T1000 (cell line): ENCODE data around the gene LIN7A.
"Not testable (repeated sequence)": the region's sequence is repeated elsewhere in the genome, so short reads cannot be mapped to it uniquely, and the experiment has no call there.

Experiments used
- DNase-seq: peaks from one replicate; lab custom pipeline; 2025; ENCODE audit warnings: mixed read lengths; lab: John Stamatoyannopoulos, UW

LIN7A gene

DNA sequence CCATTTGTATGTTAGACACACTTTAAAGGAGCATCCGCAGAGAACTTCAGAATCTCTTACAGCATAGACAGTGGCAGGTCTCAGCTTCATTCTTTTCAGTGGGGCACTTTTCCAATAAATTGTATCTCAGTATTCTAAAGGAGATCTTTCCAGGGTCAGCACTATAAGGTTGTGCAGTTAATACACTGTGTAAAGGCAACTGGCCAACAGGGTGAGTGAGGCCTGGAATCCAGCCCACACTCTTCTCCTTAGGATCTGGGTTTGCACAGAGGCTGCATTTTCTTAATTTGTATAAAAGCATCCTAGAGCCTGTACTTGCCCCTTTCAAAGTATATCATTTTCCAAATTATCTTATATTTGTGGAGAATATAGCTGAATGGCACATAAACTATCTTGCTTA, 126.9 kb downstream of the LIN7A start:
- no peak for DNase-seq

DNA sequence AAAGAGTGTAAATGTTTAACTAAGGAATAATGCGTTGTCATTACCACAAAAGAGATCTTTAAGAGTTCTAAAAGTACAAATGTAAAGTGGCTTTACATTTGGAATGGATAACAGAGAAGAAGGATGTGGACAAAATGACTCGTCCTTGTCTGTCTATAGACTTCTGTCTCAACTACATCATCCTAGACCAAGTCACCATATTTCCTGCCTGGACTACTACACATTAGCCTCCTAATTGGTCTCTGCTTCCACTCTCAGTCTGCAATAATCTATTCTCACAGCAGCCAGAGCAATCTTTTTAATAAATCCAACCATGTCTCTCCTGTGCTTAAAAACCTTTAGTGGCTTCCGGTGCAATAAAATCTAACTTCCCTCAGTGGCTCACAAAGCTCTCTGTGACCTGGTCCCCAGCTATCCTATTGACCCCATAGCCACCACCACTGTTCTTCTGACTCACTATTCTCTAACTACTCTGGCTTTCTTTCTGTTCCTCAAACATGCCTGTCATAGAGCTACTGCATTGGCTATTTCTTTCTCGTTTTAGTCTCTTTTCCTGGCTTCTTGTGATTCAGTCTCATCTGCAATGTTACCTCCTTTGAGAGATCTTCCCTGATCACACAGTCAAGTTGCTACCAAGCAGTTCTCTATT, 130.0 kb downstream of the LIN7A start:
- DNase-seq = no peak

- DNase-seq = no peak
Measured at GRCh38 chr12:80805106-80805505, 132.6 kb downstream of the LIN7A start.

GRCh38 chr12:80802652-80803400, 134.9 kb downstream of the LIN7A start:
- DNase-seq = no peak

GRCh38 chr12:80798281-80798680, 139.5 kb downstream of the LIN7A start:
- no peak for DNase-seq

DNA sequence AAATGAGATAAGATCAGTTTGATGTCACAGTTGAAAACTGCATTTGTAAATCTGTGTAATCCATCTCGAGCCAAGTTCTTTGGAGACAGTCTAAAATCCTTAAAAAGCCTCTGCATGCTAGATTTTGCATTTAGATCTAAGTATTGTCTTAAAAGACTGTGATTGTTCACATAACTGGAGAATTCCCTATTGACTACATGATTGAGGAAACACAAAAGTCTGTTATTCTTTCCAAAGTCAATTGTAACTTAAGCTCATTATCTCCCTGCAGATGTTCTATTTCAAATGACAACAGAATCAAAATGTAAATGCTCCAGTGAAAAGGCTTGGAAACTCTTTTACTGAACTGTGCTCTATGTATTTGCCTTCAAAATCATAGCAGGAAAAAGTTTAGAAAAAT, 143.2 kb downstream of the LIN7A start:
- no peak for DNase-seq

GRCh38 chr12:80792861-80793260, 144.9 kb downstream of the LIN7A start:
- no peak for DNase-seq

GRCh38 chr12:80791863-80792262, 145.9 kb downstream of the LIN7A start:
- no peak for DNase-seq

- DNase-seq = not testable (repeated sequence)
Measured at GRCh38 chr12:80788407-80788806, 149.3 kb downstream of the LIN7A start.

- not testable (repeated sequence) for DNase-seq
Measured at GRCh38 chr12:80782963-80783470, 154.7 kb downstream of the LIN7A start.

DNA sequence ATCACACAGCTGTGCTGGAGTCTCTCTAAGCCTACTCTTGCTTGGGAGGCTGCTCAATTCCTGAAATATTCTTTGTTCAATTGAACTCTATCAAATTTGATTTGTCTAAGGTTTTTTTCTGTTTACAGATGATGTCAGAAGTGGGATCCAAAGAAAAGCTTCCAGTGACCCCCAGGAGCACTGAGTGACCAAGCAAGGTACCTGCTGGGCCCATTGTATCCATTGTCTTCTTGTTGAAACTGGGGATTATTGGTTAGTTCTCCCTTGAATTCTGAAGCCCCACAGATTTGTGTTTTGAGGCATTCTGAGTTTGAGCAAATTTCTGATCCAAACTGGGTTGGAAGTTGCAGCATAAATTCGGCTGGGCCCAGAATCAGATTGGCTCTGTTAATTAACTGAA, 156.4 kb downstream of the LIN7A start:
- DNase-seq = no peak

DNA sequence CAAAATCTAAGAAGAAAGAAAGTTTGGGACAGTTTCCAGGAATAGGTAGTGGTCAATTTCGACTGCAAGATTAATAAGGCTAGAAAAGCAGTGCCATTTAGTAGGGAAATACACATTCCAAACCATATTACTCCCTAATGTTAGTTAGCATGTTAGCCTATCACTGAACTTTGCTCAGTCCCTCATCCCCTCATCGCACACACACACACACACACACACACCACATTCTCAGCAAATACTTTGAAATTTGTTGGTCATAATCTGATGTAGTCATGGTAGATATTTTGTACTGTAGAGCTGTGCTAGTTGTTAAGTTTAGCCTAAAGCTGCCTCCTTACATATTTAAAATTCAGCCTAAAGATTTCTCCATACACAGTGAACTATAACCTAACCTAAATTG, 157.0 kb downstream of the LIN7A start:
- no peak for DNase-seq

GRCh38 chr12:80778005-80778541, 159.7 kb downstream of the LIN7A start:
- DNase-seq = peak; percentile 67

DNA sequence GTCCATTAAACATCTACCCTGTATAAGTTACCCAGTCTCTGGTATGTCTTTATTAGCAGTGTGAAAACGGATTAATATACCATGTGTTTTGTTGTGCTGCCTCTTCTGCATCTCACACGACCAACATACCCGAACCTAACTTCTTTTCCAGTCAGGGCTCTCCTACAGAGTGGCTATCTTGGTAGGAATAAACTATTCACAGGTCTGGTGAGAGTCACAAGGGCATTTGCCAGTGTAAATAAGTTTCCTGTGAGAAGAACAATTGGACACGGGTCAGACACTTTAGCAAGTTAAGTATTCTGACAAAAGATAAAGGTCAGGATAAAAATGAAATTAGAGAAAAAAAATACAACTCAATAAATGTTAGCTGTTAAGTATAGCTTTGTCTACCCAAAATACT, 160.1 kb downstream of the LIN7A start:
- no peak for DNase-seq

- no peak for DNase-seq
Measured at GRCh38 chr12:80776706-80777105, 161.0 kb downstream of the LIN7A start.

- no peak for DNase-seq
Measured at GRCh38 chr12:80770958-80771357, 166.8 kb downstream of the LIN7A start.

- DNase-seq = no peak
Measured at GRCh38 chr12:80769553-80770140, 168.1 kb downstream of the LIN7A start.

DNA sequence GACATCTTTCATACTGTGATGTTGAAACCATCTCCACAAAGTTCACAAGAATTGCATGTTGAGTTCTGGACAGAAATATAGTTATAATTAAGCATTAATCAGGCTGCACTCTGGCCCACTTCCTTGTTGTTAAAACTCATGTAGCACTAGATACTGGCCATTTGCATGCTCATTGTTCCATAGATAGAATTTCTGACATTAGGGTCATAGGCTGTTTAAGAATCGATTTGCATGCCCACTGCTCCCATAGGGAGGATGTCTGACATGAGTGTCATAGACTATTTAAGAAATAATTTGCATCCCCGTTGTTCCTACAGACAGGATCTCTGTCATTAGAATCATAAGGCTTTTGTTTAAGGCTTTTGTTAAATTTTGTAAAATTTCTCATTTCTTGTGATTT, 170.8 kb downstream of the LIN7A start:
- DNase-seq = no peak

DNA sequence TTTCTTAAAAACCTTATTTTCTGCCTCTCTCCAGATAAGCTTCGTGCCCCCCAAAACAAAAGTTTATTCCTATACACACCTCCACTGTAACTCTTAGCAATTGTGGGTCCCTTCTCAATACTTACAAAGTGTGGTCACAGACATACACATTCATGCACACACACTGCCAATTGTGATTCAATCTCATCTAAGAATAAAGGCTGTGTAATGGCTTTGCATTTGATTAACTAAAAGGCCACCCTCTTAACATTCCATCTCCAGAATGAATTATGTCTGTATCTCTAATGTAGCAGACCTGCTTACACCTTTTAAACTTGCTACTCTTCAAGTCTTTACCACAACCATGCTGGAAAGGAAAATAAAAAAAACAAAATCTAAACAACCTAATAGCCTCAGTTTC, 171.5 kb downstream of the LIN7A start:
- DNase-seq = no peak

DNA sequence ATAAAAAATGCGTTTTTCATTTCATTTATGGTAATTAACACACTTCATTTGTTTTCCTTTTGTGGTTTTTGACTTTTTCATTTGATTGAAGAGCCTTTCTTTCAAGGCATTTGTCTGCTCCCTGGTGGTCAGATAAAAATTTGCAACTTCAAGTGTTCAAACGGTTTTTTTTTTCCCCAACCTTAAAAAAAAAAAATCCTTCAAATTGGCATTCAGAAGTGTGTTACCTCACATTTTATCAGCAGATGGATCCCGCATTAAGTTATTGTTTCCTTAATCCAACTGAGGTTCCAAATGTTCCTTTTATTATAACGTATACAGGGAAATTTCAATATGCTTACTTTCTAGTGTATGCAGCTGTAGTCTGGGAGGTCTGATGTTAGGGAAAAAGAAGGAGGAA, 173.9 kb downstream of the LIN7A start:
- no peak for DNase-seq

DNA sequence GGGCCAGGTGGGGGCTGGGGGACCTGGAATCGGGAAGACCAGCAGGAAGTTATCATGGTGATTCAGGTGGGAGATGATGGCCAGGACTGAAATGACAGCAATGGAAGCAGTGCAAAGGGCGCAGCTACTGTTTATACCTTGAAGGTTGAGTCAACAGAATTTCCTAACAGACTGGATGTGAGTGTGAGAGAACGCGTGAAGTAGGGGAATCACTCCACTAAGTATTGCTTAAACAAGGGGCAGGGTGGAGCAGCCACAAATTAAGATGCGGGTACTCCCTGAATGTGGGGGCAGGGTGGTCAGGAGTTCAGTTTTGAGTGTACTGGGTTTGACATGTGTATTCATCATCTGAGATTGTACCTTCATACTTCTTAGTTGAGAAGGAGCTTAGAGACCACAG, 175.9 kb downstream of the LIN7A start:
- DNase-seq = no peak

DNA sequence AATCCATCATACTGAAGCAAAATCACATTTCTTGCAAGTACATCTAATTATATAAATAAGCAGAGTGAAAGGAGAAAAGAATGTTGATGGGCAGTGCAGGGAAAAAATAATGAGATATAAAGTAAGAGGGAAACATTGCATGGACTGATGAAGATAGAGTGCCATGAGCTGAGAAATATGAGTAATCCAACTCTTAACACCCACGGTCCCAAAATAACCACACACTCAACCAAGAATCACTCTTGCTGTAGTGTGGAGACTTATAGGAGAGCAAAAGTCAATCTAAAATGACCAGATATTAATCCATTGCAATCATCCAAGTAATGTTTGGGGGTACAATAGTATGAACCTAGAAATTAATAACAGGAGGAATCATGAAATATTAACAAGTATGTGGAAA, 180.9 kb downstream of the LIN7A start:
- no peak for DNase-seq

GRCh38 chr12:80754274-80754673, 183.5 kb downstream of the LIN7A start:
- no peak for DNase-seq
